ENCODE measurements around the gene PCNX2.

PCNX2 gene

GRCh38 chr1:233114860-233115259 is 180.7 kb downstream of the PCNX2 start:
- intact Hi-C loops (cut with DNase I; ENCODE audit: low total_unique reads), result no loop called here
- no peaks in the 10 kb centered on the region for H3K9me3 ChIP-seq
- no peak for TF ChIP-seq CTCF (IDR thresholded peaks at IDR 0.05)
- no peak overlapping the region for H3K4me3 ChIP-seq
- H3K27ac ChIP-seq, result no peak overlapping the region
- no peaks in the 10 kb centered on the region for H3K27me3 ChIP-seq
- no peak for DNase-seq
- peaks cover 0 to 14% (median 6%) of the 10 kb centered on the region in 4 donors for H3K4me1 ChIP-seq
- H3K36me3 ChIP-seq, result no peaks in the 10 kb centered on the region

GRCh38 chr1:233114159-233114558 is 181.4 kb downstream of the PCNX2 start:
- no peak for TF ChIP-seq CTCF (IDR thresholded peaks at IDR 0.05)
- no peaks in the 10 kb centered on the region for H3K9me3 ChIP-seq
- no peak for DNase-seq
- no peak overlapping the region for H3K4me3 ChIP-seq
- H3K27me3 ChIP-seq, result no peaks in the 10 kb centered on the region
- H3K27ac ChIP-seq, result no peak overlapping the region
- intact Hi-C loops (cut with DNase I; ENCODE audit: low total_unique reads), result no loop called here
- H3K4me1 ChIP-seq, result peaks cover 0 to 14% (median 6%) of the 10 kb centered on the region in 4 donors
- H3K36me3 ChIP-seq, result no peaks in the 10 kb centered on the region

- H3K4me1 ChIP-seq, result peaks cover 0 to 14% (median 6%) of the 10 kb centered on the region in 4 donors
- no peak for TF ChIP-seq CTCF (IDR thresholded peaks at IDR 0.05)
- no peaks in the 10 kb centered on the region for H3K9me3 ChIP-seq
- peak overlapping the region; percentile 3 to 15 for H3K27ac ChIP-seq
- intact Hi-C loops (cut with DNase I; ENCODE audit: low total_unique reads), result no loop called here
- no peaks in the 10 kb centered on the region for H3K36me3 ChIP-seq
- no peak overlapping the region for H3K4me3 ChIP-seq
- H3K27me3 ChIP-seq, result no peaks in the 10 kb centered on the region
- DNase-seq, result peak; percentile 83 to 84
Measured at GRCh38 chr1:233113009-233113879, 182.3 kb downstream of the PCNX2 start.

- Histone ChIP-seq H3K9me3 (no peaks in the 10 kb centered on the region), H3K27ac (no peak overlapping the region), H3K4me3 (no peak overlapping the region), H3K27me3 (no peaks in the 10 kb centered on the region), H3K36me3 (no peaks in the 10 kb centered on the region), H3K4me1 (peaks cover 0 to 14% (median 6%) of the 10 kb centered on the region in 4 donors)
- DNase-seq, result no peak
- TF ChIP-seq CTCF (IDR thresholded peaks at IDR 0.05), result no peak
- intact Hi-C loops (cut with DNase I; ENCODE audit: low total_unique reads), result no loop called here
Measured at GRCh38 chr1:233112186-233113008, 183.1 kb downstream of the PCNX2 start.

GRCh38 chr1:233111731-233112130 is 183.8 kb downstream of the PCNX2 start:
- TF ChIP-seq CTCF (IDR thresholded peaks at IDR 0.05), result no peak
- DNase-seq, result no peak
- H3K27ac ChIP-seq, result no peak overlapping the region

More at GRCh38 chr1:233111731-233112130, 183.8 kb downstream of the PCNX2 start:
- H3K9me3 ChIP-seq, result no peaks in the 10 kb centered on the region
- H3K27me3 ChIP-seq, result no peaks in the 10 kb centered on the region
- H3K4me1 ChIP-seq, result peaks cover 0 to 14% (median 6%) of the 10 kb centered on the region in 4 donors
- intact Hi-C loops (cut with DNase I; ENCODE audit: low total_unique reads), result no loop called here
- no peak overlapping the region for H3K4me3 ChIP-seq
- no peaks in the 10 kb centered on the region for H3K36me3 ChIP-seq

Data from tibial artery (tissue), 4 donors.